Kasumi-1 (cell line): Measurements from ENCODE around the gene CHST12.

Experiments used
- DNase-seq, 2 experiments: peaks; one replicate each; lab custom pipeline; 2025; lab: John Stamatoyannopoulos, UW

CHST12 gene

GRCh38 chr7:2479276-2480069, 76.1 kb downstream of the CHST12 start:
- no peak for DNase-seq

- DNase-seq = no peak
Measured at GRCh38 chr7:2480070-2480408, 76.6 kb downstream of the CHST12 start.

- DNase-seq = no peak
Measured at GRCh38 chr7:2481195-2481594, 77.8 kb downstream of the CHST12 start.

GRCh38 chr7:2482725-2483451, 79.5 kb downstream of the CHST12 start:
- DNase-seq = no peak

GRCh38 chr7:2483494-2483893, 80.1 kb downstream of the CHST12 start:
- DNase-seq = no peak

GRCh38 chr7:2484868-2485267, 81.5 kb downstream of the CHST12 start:
- DNase-seq = no peak

GRCh38 chr7:2487586-2488271, 84.3 kb downstream of the CHST12 start:
- DNase-seq = no peak

GRCh38 chr7:2488272-2488645, 84.8 kb downstream of the CHST12 start:
- DNase-seq = no peak

GRCh38 chr7:2488681-2489080, 85.3 kb downstream of the CHST12 start:
- no peak for DNase-seq

- no peak for DNase-seq
Measured at GRCh38 chr7:2490181-2490651, 86.8 kb downstream of the CHST12 start.

- DNase-seq = no peak
Measured at GRCh38 chr7:2492038-2492437, 88.6 kb downstream of the CHST12 start.

- no peak for DNase-seq
Measured at GRCh38 chr7:2493205-2494164, 90.1 kb downstream of the CHST12 start.

GRCh38 chr7:2494191-2495130, 91.0 kb downstream of the CHST12 start:
- DNase-seq = no peak

- no peak for DNase-seq
Measured at GRCh38 chr7:2495418-2496299, 92.2 kb downstream of the CHST12 start.

- DNase-seq = no peak
Measured at GRCh38 chr7:2496375-2496774, 93.0 kb downstream of the CHST12 start.

GRCh38 chr7:2497065-2497464, 93.7 kb downstream of the CHST12 start:
- no peak for DNase-seq

GRCh38 chr7:2497500-2498336, 94.3 kb downstream of the CHST12 start:
- peak; percentile 19 to 33 for DNase-seq
